ENCODE results near the gene SLC38A3. TPM values are rescaled to one million over a fixed set of nuclear protein-coding genes. Genes with fewer than 3 reads are reported as not detected.

The SLC38A3 gene
- total and polyA plus RNA-seq, 2 donors (not counting 1 experiment from before 2014, with no cell fraction given), result not detected

DNA sequence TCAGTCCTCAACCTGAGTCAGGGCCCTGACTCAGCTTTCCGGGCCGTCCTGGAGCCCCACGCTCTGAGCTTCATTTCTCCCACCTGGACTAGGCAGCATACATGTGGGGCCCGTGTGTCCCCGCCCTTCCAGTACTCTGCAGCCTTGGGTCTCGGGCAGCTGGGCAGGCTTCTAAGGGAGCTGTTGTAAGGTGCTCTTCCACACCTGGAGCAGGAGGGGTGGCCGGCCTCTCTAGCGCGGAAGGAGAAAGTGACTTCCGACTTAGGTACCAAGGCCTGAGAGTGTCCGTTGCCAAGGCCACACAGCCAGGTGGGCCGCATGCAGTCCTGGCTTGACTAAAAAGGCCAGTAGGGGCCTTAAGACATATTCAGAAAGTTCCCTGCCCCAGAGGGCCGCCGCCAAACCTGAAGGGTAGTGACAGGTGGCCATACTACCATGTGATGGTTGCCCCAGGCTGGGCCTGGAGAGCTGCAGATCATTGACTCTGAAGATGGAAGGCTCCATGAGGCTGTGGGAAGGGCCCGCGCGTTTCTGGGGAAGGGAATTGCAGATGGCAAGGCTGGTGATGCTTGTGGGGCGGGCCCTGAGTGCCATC lies 54.5 kb downstream of the SLC38A3 start:
- Histone ChIP-seq H2AFZ (ENCODE audit: insufficient read depth, low read depth, low read length, poor library complexity, severe bottlenecking) (peak overlapping the region; percentile 82), H3K4me3 (ENCODE audit: control extremely low read depth in 1 of 5, extremely low read depth in 1 of 5, insufficient read depth in 1 of 5, low read depth in 2 of 5, low read length in 4 of 5) (no peak overlapping the region), H3K9me3 (ENCODE audit: control extremely low read depth in 1 of 3, control insufficient read depth in 2 of 3, insufficient read depth in 1 of 3, low read length in 2 of 3) (no peaks in the 10 kb centered on the region), H3K9ac (ENCODE audit: low read length) (peak overlapping the region; percentile 77), H4K20me1 (ENCODE audit: control insufficient read depth, insufficient read depth, low read length, poor library complexity, severe bottlenecking) (peaks cover 52% of the 10 kb centered on the region), H3K4me1 (ENCODE audit: control insufficient read depth in 2 of 2, insufficient read depth in 2 of 2, low read length in 2 of 2) (peaks cover 12 to 23% of the 10 kb centered on the region in 2 donors), H3K36me3 (replicated peaks in 1 of 2; ENCODE audit: control extremely low read depth in 1 of 2, control insufficient read depth in 1 of 2, extremely low read depth in 1 of 2, insufficient read depth in 2 of 2, low read length in 1 of 2) (peaks cover 0 to 36% of the 10 kb centered on the region in 2 experiments), H3K27ac (ENCODE audit: low read length in 2 of 2) (peak overlapping the region; percentile 7 to 79), H3K79me2 (ENCODE audit: control insufficient read depth, insufficient read depth, low read length) (peaks cover 11% of the 10 kb centered on the region), H3K4me2 (replicated peaks; ENCODE audit: low read depth, low read length, poor library complexity, severe bottlenecking) (peak overlapping the region; percentile 98), H3K27me3 (replicated peaks in 1 of 4; ENCODE audit: control extremely low read depth in 1 of 4, control insufficient read depth in 3 of 4, insufficient read depth in 4 of 4, low read length in 3 of 4) (no peaks in the 10 kb centered on the region)
- intact Hi-C loops (cut with micrococcal nuclease), result loop anchor here (1.0 kb wide), 3 partner anchors 13 to 32 kb away; no protein-coding TSS in a partner anchor
- 65% methylated on average over 18 of the region's 18 CpGs for WGBS (ENCODE audit: insufficient coverage)
- H3K4me1 Mint-ChIP-seq, result peaks cover 17% of the 10 kb centered on the region
- H3K4me3 Mint-ChIP-seq, result peak overlapping the region; percentile 77
- H3K27ac Mint-ChIP-seq, result peak overlapping the region; percentile 80
- POLR2A ChIA-PET, result interaction anchor here (0.6 to 2.0 kb wide), 4 partner anchors 31 to 244 kb away, joined by 3 to 21 read pairs (median 3); partner anchors contain the start of gene CACNA2D2
- H3K9me3 Mint-ChIP-seq (ENCODE audit: insufficient read depth), result no peaks in the 10 kb centered on the region
- TF ChIP-seq CTCF (IDR thresholded peaks at IDR 0.05), result no peak
- TF ChIP-seq EZH2 (IDR thresholded peaks at IDR 0.05; ENCODE audit: borderline replicate concordance, insufficient read depth, low read depth, low read length, poor library complexity, severe bottlenecking), result no peak
- DNase-seq (peak; percentile 34), ATAC-seq (ENCODE audit: low read depth) (no peak)
- CTCF ChIA-PET, result interaction anchor here (0.8 to 27.3 kb wide), 11 partner anchors 8 to 77 kb away, joined by 3 to 596 read pairs (median 4); partner anchors contain the start of gene GNAI2
- H3K27me3 Mint-ChIP-seq, result no peaks in the 10 kb centered on the region

Data from B cell (primary cell).